IPS-20b (cell line): ENCODE results near the gene DUSP3.

Source experiments
- H3K27ac ChIP-seq: one replicate; pipeline ENCODE4 v1.5.1; 2013; ENCODE audit warnings: low read length
- H3K27me3 ChIP-seq: 2 replicates; pipeline ENCODE4 v1.6.1; 2013; ENCODE audit warnings: mild to moderate bottlenecking, low read length, inconsistent platforms; ENCODE audit not compliant: insufficient read depth
- H3K36me3 ChIP-seq: 2 replicates; pipeline ENCODE4 v1.6.1; 2013; ENCODE audit warnings: low read depth, mild to moderate bottlenecking, inconsistent platforms, low read length, moderate library complexity; ENCODE audit not compliant: insufficient read depth
- H3K4me1 ChIP-seq: 2 replicates; pipeline ENCODE4 v1.6.1; 2013; ENCODE audit warnings: mild to moderate bottlenecking, control low read depth, inconsistent platforms, low read length, moderate library complexity; ENCODE audit not compliant: insufficient read depth
- H3K4me3 ChIP-seq: 2 replicates; pipeline ENCODE4 v1.5.1; 2013; ENCODE audit warnings: mild to moderate bottlenecking, low read length, inconsistent platforms
- H3K9ac ChIP-seq: 2 replicates; pipeline ENCODE4 v1.6.1; 2013; ENCODE audit warnings: low read depth, mild to moderate bottlenecking, inconsistent platforms, low read length, moderate library complexity
- H3K9me3 ChIP-seq: 2 replicates; pipeline ENCODE4 v1.6.1; 2013; ENCODE audit warnings: mild to moderate bottlenecking, low read depth, low read length, inconsistent platforms; ENCODE audit not compliant: insufficient read depth

Gene DUSP3

DNA sequence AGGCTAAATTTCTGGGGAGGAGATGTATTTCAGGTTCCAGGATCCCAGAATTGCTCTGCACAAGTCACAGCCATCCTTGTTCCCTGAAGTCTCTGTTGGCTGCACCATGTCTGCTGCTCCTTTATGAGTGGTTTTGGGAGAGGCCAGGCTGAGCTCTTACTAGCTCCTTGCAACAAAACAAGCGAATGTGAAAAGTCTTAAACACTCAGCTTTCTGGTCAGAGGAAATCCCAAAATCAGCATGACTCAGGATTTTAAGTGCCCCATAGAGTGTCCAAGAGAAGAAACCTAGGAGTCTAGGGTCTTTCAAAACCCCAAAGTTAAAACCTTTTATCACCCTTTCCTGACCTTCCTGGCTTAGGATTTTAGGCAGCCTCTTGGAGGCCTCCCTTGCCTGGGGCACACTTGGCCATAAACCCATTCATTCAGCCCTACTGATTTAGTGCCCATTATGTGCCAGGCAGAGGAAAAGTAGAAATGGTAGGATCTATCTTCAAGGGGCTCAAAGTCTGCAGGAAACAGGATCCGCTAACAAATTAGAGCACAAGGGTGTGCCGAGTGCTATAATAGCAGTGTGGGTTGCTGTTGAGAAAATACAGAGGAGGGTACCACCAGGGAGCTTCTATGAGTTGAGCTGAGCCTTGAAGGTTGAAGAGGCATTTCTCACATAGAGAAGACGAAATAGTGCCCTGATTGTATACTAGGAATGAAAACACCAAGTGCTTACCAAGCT is 57.1 kb downstream of the DUSP3 start:
- Histone ChIP-seq H3K27me3 (peaks cover 11% of the 10 kb centered on the region), H3K4me3 (peak overlapping the region; percentile 71; the same call in 1 of the 2 replicates), H3K9me3 (no peaks in the 10 kb centered on the region), H3K27ac (no peak overlapping the region), H3K9ac (peak overlapping the region; percentile 40; the same call in 1 of the 2 replicates), H3K36me3 (no peaks in the 10 kb centered on the region), H3K4me1 (peaks cover 6% of the 10 kb centered on the region; the same call in 1 of the 2 replicates)

DNA sequence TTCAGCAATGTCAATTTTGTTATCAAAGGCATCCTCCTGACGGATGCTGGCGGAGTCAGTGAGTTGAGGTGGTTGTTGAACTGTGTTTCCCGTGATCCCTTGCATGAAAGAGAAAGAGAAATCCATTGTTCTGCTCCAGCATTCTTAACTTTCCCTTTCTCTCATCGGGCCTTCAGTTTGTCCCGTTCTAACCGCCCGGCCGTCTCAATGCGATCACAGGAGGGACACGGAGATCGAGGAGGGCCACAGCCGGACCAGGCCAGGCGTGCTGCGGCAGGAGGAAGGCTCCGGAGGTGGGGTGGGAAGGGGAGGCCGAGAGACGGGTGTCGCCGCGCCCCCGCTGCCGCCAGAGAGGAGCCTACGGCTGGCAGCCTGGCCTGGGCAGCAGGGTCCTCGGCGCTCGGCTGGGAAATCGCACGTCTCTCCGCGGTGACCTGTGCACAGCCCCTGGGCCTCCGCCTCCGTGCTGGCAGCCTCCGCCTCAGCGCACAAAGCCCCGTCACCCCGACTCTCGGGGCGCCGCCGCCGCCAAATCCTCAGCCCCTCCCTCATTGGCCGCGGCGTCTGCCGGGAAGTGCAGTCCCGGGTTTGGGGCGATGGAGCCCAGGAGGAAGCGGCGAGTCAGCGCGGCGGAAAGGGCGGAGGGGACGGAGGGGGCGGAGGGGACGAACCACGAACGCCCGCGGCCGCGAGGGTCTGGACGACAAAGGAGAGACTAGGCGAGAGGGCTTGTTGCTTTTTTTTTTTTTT is 58.3 kb downstream of the DUSP3 start:
- Histone ChIP-seq H3K36me3 (no peaks in the 10 kb centered on the region), H3K27ac (peak overlapping the region; percentile 40), H3K4me3 (peak overlapping the region; percentile 71), H3K9ac (peak overlapping the region; percentile 85; the same call in 1 of the 2 replicates), H3K4me1 (peaks cover 6% of the 10 kb centered on the region; the same call in 1 of the 2 replicates), H3K9me3 (no peaks in the 10 kb centered on the region), H3K27me3 (peaks cover 12% of the 10 kb centered on the region)

DNA sequence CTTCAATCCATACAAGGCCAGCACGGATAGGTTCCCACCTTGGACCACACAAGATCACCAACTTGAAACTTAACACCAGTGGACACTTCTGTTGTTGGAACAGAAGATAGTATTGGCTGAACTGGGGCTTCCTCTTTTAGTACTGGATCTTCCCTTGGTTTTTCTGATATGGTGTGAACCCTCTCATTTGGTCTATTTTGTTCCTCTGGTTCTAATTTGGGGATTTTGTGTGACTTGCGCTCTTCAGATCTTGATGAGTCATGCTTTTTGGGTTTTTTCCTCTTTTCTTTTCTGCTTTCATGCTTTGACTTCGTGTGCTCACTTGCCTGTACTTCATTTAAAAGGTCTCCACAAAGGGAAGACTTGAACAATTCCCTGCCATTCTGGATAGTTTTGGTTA is 59.2 kb downstream of the DUSP3 start:
- Histone ChIP-seq H3K4me3 (no peak overlapping the region), H3K27me3 (peaks cover 21% of the 10 kb centered on the region), H3K27ac (no peak overlapping the region), H3K9ac (no peak overlapping the region), H3K36me3 (no peaks in the 10 kb centered on the region), H3K9me3 (no peaks in the 10 kb centered on the region), H3K4me1 (peaks cover 6% of the 10 kb centered on the region; the same call in 1 of the 2 replicates)

DNA sequence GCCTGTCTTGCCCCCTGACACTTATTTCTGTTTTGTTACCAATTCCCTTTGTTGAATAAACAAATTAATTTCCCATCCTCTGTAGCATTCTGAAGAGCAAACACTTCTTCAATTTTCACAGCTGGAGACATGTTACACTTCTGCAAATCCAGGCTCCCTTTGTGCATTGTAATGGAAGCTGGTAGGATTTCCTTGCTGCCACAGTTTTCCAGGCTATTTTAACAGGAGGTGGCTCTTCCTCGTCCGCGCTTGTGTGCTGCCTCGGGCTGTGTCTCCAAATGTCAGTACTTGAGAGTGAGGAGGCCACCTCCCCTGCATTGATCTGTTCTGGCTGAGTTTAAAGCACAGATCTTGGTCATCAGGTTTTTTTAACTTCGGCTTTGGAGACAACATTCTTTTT is 60.2 kb downstream of the DUSP3 start:
- Histone ChIP-seq H3K9me3 (no peaks in the 10 kb centered on the region), H3K4me1 (peaks cover 6% of the 10 kb centered on the region; the same call in 1 of the 2 replicates), H3K9ac (no peak overlapping the region), H3K27me3 (peaks cover 32% of the 10 kb centered on the region), H3K36me3 (no peaks in the 10 kb centered on the region), H3K4me3 (no peak overlapping the region), H3K27ac (no peak overlapping the region)

DNA sequence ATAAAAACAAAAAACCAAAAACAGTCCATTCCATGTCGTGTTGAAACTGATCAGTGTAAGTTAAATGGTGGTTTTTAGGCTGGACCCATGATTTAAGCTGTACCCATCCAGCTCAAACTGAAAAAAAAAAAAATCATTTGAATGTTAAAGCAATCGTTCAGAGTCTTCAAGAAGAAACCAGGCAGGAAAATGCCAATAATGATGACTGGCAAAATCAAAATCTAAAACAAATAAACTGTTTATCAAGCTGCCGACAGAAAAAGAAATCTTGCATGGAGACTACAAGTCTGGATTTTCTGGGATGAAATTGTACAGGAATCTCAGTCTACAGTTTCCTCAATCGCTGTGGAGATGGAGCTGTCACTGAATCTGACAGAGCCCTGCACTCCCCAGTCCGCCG is 60.9 kb downstream of the DUSP3 start:
- no peak overlapping the region for H3K9ac ChIP-seq
- H3K4me1 ChIP-seq = peaks cover 6% of the 10 kb centered on the region; the same call in 1 of the 2 replicates
- H3K36me3 ChIP-seq = no peaks in the 10 kb centered on the region
- H3K4me3 ChIP-seq = no peak overlapping the region
- H3K27ac ChIP-seq = no peak overlapping the region
- H3K9me3 ChIP-seq = no peaks in the 10 kb centered on the region
- peaks cover 38% of the 10 kb centered on the region for H3K27me3 ChIP-seq
